ENCODE data around the gene CRACDL. TPM values are rescaled to one million over a fixed set of nuclear protein-coding genes. Genes with fewer than 3 reads are reported as not detected.

Gene CRACDL
- polyA plus RNA-seq, 1 of the 3 experiments (the other 2 are of a cell fraction), result not detected

- Histone ChIP-seq H3F3A (replicated peaks; ENCODE audit: insufficient read depth) (no peaks in the 10 kb centered on the region), H3K9me2 (no peaks in the 10 kb centered on the region), H3K4me2 (no peak overlapping the region), H2AFZ (ENCODE audit: low read depth) (no peak overlapping the region), H4K20me1 (ENCODE audit: insufficient read depth) (no peaks in the 10 kb centered on the region), H3K4me1 (ENCODE audit: control insufficient read depth in 1 of 2, insufficient read depth in 2 of 2, low read depth in 1 of 2, low read length in 1 of 2) (peaks cover 0 to 4% of the 10 kb centered on the region in 2 experiments; a peak in 1 of 4 replicates), H3K4me3 (ENCODE audit: low read depth in 2 of 2, low read length in 1 of 2) (no peak overlapping the region), H3K27ac (ENCODE audit: low read depth in 2 of 2, low read length in 1 of 2) (no peak overlapping the region), H3K79me2 (ENCODE audit: insufficient read depth) (no peaks in the 10 kb centered on the region), H3K9ac (no peak overlapping the region), H3K9me3 (0 out of 2 replicates have a peak, but pooled peaks cover 4% of the 10 kb centered on the region), H3K27me3 (ENCODE audit: insufficient read depth) (no peaks in the 10 kb centered on the region), H3K36me3 (replicated peaks in 1 of 2; ENCODE audit: control insufficient read depth in 1 of 2, insufficient read depth in 2 of 2, low read length in 1 of 2) (no peaks in the 10 kb centered on the region)
- ChIA-PET CTCF (interaction anchor here (1.5 kb wide), 1 partner anchor 10 kb away, joined by 4 read pairs; no protein-coding TSS in a partner anchor), POLR2A (no interaction called here)
- 49% methylated on average over 4 of the region's 4 CpGs for WGBS (ENCODE audit: low lambda C conversion rate)
- TF ChIP-seq REST (IDR thresholded peaks at IDR 0.05; ENCODE audit: low read depth, low read length) (no peak), USF1 (IDR thresholded peaks at IDR 0.05; ENCODE audit: borderline replicate concordance, low read depth) (no peak), RCOR1 (IDR thresholded peaks at IDR 0.05; ENCODE audit: low read length) (no peak), PBX3 (IDR thresholded peaks at IDR 0.05) (no peak), GATA2 (CRISPR knock-in tag; IDR thresholded peaks at IDR 0.05) (no peak), USF2 (IDR thresholded peaks at IDR 0.05; ENCODE audit: borderline replicate concordance, low read depth, low read length) (no peak), FOXJ3 (CRISPR knock-in tag; IDR thresholded peaks at IDR 0.05) (no peak), FOSL2 (IDR thresholded peaks at IDR 0.05; ENCODE audit: borderline replicate concordance, low read depth) (no peak), RAD21 (IDR thresholded peaks at IDR 0.05; ENCODE audit: low read length) (no peak), EZH2phosphoT487 (IDR thresholded peaks at IDR 0.05; ENCODE audit: borderline replicate concordance, low read depth) (no peak), ZBTB33 (IDR thresholded peaks at IDR 0.05; ENCODE audit: borderline replicate concordance, low read depth) (no peak), JUND (IDR thresholded peaks at IDR 0.05) (no peak), NFIC (IDR thresholded peaks at IDR 0.05; ENCODE audit: borderline replicate concordance) (no peak)
- no peak for DNase-seq
These were observed 157.9 kb downstream of the CRACDL start for GRCh38 chr2:98778151-98778550.

Data from SK-N-SH (cell line).